ENCODE measurements around the gene KREMEN1.

Gene KREMEN1

GRCh38 chr22:29175312-29175835 lies 102.5 kb downstream of the KREMEN1 start:
- DNase-seq (ENCODE audit: low read depth in 1 of 2, low spot score in 1 of 2), result no peak

DNA sequence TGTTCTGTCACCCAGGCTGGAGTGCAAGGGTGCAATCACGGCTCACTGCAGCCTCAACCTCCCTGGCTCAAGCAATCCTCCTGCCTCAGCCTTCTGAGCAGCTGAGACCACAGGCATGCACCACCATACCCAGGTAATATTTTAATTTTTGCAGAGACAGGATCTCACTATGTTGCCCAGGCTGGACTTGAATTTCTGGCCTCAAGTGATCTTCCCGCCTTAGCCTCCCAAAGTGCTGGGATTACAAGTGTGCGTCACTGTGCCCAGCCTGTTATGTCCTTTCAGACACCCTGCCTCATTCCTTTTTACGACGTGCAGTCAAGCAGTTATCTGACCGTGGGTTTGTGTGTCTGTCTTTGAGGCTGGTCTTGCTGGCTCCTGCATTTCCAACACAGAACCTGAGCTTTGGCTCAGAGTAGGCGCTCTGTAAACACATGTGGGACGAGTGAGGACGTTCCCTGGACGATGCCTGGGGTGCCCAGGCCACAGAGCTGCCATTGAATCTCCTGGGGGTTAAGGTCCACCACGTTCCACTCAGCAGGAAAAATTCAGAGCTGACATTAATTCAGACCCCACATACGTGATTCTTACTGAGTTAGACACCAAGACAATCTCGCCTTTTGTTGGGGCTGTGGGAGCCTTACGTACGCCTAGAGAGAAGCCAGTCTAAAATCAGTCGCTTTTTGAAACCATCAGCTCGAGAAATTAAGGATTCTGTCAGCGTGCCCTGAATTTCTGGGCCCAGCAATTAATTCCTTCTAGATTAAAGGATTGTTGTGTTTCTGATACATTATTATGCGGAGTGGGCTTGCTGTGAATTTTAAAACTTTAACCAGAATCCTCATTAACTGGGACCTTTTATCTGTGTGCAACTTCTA lies 111.4 kb downstream of the KREMEN1 start:
- DNase-seq (ENCODE audit: low read depth in 1 of 2, low spot score in 1 of 2), result no peak

DNA sequence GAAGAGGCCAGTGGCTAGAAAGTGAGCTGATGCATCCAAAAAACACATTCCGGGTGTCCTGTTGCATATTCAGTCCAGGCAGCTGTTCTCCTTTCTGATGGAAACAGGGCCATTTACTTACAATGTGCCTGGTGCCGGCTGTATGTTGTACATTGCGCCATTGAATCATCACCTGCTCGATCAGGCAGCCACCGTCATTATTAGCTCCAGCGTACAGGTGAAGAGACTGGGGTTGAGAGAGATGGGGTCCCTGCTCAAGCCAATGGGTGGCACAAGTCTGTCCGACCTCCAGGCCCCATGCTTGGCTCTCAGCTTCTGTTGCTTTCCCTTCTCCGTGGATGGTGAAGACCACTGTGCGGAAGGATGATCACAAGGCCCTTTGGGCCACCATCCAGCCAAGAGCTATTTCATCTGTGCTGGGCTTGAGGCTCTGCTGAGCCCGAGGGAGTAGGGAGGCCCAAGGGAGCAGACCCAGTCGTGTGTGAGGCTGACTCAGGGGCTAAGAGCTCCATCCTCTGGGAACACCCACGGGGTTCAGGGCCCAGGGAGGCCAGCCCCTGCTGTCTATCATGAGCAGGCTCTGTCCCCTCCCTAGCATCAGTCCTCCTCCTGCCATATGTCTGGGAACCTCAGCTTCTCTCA lies 112.1 kb downstream of the KREMEN1 start:
- no peak for DNase-seq (ENCODE audit: low read depth in 1 of 2, low spot score in 1 of 2)

- DNase-seq (ENCODE audit: low read depth in 1 of 2, low spot score in 1 of 2), result no peak
These were observed 113.5 kb downstream of the KREMEN1 start for GRCh38 chr22:29186302-29186701.

GRCh38 chr22:29187831-29188230 lies 115.0 kb downstream of the KREMEN1 start:
- no peak for DNase-seq (ENCODE audit: low read depth in 1 of 2, low spot score in 1 of 2)

DNA sequence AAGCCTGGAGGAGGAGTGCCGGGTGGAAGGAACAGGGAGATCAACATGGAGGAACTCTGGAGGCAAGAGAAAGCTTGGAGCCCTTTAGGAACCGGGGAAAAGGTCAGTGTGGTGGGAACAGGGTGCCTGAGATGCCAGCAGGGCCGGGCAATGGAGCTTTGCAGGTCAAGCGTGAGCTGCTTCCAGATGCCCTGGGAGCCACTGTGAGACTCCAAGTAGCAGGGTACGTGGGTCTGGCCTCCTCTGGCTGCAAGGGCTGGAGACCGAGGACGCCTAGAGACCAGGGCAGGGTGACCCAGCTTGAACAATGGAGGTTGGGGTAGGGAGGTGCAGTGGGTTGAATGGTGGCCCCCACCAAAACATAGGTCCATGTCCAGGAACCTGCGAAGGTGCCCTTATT lies 117.2 kb downstream of the KREMEN1 start:
- no peak for DNase-seq (ENCODE audit: low read depth in 1 of 2, low spot score in 1 of 2)

DNA sequence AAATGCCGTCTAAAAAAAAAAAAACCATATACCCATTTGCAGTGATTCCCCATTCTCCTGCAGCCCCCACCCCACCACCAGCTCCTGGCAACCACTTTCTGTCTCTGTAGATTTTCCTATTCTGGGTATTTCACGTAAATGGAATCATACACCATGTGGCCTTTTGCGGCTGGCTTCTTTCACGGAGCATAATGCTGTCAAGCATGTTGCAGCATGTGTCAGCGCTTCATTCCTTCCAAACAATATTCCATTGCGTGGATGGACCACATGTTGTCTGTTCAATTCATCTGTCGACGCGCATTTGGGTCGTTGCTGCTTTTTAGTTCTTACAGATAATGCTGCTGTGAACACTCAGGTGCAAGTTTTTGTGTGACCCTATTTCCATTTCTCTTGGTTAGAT lies 118.1 kb downstream of the KREMEN1 start:
- DNase-seq (ENCODE audit: low read depth in 1 of 2, low spot score in 1 of 2), result no peak

DNA sequence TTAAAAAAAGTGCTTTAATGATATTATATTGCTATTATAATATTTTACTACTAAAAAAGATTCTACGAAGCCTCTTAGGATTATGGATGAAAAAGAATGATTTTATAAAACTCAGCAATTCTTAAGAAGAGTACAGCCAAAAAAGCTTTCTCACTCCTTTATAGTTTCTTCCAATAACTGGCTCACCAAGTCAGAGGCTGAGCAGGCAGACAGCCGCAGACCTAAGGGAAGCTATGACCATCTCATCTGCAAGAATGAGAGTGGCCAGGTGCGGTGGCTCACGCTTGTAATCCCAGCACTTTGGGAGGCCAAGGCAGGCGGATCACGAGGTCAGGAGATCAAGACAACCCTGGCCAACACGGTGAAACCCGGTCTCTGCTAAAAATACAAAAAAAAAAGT lies 120.2 kb downstream of the KREMEN1 start:
- DNase-seq (ENCODE audit: low read depth in 1 of 2, low spot score in 1 of 2), result no peak

- DNase-seq (ENCODE audit: low read depth in 1 of 2, low spot score in 1 of 2), result no peak
These were observed 121.3 kb downstream of the KREMEN1 start for GRCh38 chr22:29194184-29194583.

- no peak for DNase-seq (ENCODE audit: low read depth in 1 of 2, low spot score in 1 of 2)
These were observed 122.5 kb downstream of the KREMEN1 start for GRCh38 chr22:29195118-29195963.

- DNase-seq (ENCODE audit: low read depth in 1 of 2, low spot score in 1 of 2), result no peak
These were observed 123.3 kb downstream of the KREMEN1 start for GRCh38 chr22:29195964-29196666.

GRCh38 chr22:29197096-29197495 lies 124.3 kb downstream of the KREMEN1 start:
- DNase-seq (ENCODE audit: low read depth in 1 of 2, low spot score in 1 of 2), result no peak

DNA sequence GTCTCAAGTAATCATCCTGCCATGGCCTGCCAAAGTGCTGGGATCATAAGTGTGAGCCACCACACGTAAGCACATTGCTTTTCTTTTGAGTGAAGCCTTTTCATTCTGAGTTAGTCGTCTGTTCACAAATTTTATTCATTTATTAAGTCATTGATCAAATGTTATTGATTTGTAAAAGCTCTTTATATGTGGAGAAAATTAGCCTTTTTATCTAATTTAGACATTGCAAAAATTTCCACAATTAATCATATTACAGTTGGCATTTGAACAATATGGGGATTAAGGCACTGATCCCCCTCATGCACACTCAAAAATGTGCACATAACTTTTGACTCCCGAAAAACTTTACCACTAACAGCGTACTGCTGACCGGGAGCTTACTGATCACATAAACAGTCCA lies 125.4 kb downstream of the KREMEN1 start:
- DNase-seq (ENCODE audit: low read depth in 1 of 2, low spot score in 1 of 2), result no peak

DNA sequence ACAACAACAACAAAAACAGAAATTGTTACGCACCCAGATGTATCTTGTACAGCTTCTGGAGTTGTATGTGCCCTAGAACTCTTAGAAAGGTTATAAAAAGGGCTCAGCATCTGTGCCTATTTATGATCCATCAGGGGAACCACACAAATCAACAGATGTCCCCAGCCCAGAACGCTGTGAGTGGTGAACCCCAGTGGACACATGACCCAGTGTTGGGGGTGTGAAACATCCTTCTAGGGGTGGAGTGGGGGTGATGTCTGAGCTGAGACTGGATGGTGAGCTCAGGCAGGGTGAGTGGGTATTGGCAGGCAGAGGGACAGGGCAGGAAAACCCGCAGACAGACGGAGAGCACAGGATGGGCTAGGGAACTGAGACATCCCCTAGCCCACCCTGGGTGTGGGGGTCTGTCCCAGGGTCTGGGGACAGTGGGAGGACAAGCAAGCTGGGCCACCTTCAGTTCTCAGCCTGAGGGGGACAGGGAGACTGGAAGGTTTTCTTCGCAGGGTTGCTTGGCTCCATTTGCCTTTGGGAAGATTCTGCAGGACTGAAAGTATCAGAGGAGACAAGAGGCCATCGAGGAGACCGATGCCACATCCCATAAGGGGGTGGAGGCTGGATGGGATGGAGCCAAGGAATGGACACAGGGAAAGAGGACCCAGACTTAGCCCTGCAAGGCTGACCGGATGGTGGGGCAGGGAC lies 127.0 kb downstream of the KREMEN1 start:
- no peak for DNase-seq (ENCODE audit: low read depth in 1 of 2, low spot score in 1 of 2)

GRCh38 chr22:29200901-29201300 lies 128.1 kb downstream of the KREMEN1 start:
- no peak for DNase-seq (ENCODE audit: low read depth in 1 of 2, low spot score in 1 of 2)

- DNase-seq (ENCODE audit: low read depth in 1 of 2, low spot score in 1 of 2), result no peak
These were observed 128.9 kb downstream of the KREMEN1 start for GRCh38 chr22:29201782-29202181.

- DNase-seq (ENCODE audit: low read depth in 1 of 2, low spot score in 1 of 2), result no peak
These were observed 129.7 kb downstream of the KREMEN1 start for GRCh38 chr22:29202212-29203192.

DNA sequence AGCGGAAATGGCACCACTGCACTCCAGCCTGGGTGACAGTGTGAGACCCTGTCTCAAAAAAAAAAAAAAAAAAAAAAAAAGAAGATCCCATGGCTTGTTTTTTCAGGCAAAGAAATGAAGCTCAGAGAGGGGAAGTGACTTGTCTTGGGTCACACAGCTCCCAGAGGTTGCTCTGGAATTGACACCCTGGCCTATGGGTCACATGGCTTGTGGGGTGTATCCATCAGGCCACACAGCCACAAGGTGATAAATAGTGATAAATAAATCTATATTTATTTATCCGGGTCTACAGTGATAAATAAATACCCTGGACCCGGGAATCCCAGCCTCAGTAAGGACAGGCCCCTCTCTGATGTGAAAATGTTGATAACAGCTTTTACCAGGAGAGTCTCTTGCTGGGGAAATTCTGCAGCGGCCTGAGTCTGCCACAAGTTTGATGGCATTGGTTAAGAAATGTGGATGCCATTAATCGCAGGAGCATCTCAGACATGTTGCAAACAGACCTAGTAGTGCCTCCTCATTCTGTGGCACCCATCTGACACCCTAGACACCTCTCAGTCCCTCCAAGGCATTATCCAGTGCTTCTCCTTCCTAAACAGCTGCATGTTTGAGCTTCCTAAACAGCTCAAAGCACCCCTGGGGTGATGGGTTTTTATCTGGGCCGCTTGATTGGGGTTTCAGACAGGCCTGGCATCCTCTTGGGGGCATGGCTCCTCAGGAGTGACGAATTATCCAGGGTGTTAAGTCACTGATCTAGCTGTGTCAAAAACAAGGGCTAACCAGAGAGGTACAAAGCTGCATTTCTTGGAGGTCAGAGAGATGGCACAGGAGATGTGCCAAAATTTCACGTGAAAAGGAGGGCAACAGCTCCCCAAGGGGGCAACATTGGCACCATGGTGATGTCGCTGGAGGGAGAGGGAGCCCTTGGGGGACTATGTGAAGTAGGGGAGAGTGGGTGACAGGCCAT lies 130.9 kb downstream of the KREMEN1 start:
- DNase-seq (ENCODE audit: low read depth in 1 of 2, low spot score in 1 of 2), result no peak
